Parathyroid adenoma (tissue), 2 donors: Measurements from ENCODE around the gene NCKIPSD.

ENCODE experiments used
- H2AFZ ChIP-seq: fragments of 300-600 bp; sonication (generic); one replicate; pipeline ENCODE4 v1.7.0; 2017; ENCODE audit warnings: antibody characterized with exemption, mild to moderate bottlenecking
- H3K27ac ChIP-seq: fragments of 300-600 bp; sonication (generic); one replicate; pipeline ENCODE4 v1.7.0; 2017
- H3K27me3 ChIP-seq: fragments of 300-600 bp; sonication (generic); one replicate; pipeline ENCODE4 v1.7.0; 2017; ENCODE audit warnings: low read length; ENCODE audit not compliant: control insufficient read depth, insufficient read depth
- H3K36me3 ChIP-seq: fragments of 300-600 bp; sonication (generic); one replicate; pipeline ENCODE4 v1.7.0; 2017; ENCODE audit warnings: low read length; ENCODE audit not compliant: control insufficient read depth, insufficient read depth
- H3K4me1 ChIP-seq: fragments of 300-600 bp; sonication (generic); one replicate; pipeline ENCODE4 v1.7.0; 2017; ENCODE audit warnings: control low read depth
- H3K4me2 ChIP-seq: fragments of 300-600 bp; sonication (generic); one replicate; pipeline ENCODE4 v1.7.0; 2017; ENCODE audit warnings: low read length
- H3K4me3 ChIP-seq: fragments of 300-600 bp; sonication (generic); one replicate; pipeline ENCODE4 v1.7.0; 2017; ENCODE audit warnings: low read depth, low read length
- H3K79me2 ChIP-seq: fragments of 300-600 bp; sonication (generic); one replicate; pipeline ENCODE4 v1.7.0; 2017; ENCODE audit warnings: control low read depth
- H3K9ac ChIP-seq: fragments of 300-600 bp; sonication (generic); one replicate; pipeline ENCODE4 v1.7.0; 2017; ENCODE audit warnings: mild to moderate bottlenecking
- H3K9me3 ChIP-seq: fragments of 300-600 bp; sonication (generic); one replicate; pipeline ENCODE4 v1.7.0; 2017; ENCODE audit warnings: low read length; ENCODE audit not compliant: control insufficient read depth
- CTCF ChIP-seq: fragments of 300-600 bp; sonication (generic); IDR thresholded peaks from one replicate; pipeline ENCODE4 v1.7.0; 2017; ENCODE audit warnings: antibody characterized with exemption, mild to moderate bottlenecking
- donor health status: primary hyperparathyroidism.

The NCKIPSD gene

GRCh38 chr3:48678566-48679380 is 6.9 kb downstream of the NCKIPSD start:
- H3K79me2 ChIP-seq: no peaks in the 10 kb centered on the region
- peaks cover 43% of the 10 kb centered on the region for H3K4me1 ChIP-seq
- no peak overlapping the region for H3K4me3 ChIP-seq
- no peaks in the 10 kb centered on the region for H3K9me3 ChIP-seq
- no peak for TF ChIP-seq CTCF
- H3K36me3 ChIP-seq: no peaks in the 10 kb centered on the region
- H3K27me3 ChIP-seq: no peaks in the 10 kb centered on the region
- H2AFZ ChIP-seq: no peak overlapping the region
- no peak overlapping the region for H3K4me2 ChIP-seq
- H3K9ac ChIP-seq: no peak overlapping the region
- peak overlapping the region; percentile 95 for H3K27ac ChIP-seq

- H3K4me3 ChIP-seq: no peak overlapping the region
- no peak overlapping the region for H3K9ac ChIP-seq
- H3K9me3 ChIP-seq: no peaks in the 10 kb centered on the region
- no peaks in the 10 kb centered on the region for H3K36me3 ChIP-seq
- H3K4me1 ChIP-seq: peaks cover 37% of the 10 kb centered on the region
- peak overlapping the region; percentile 95 for H3K27ac ChIP-seq
- H3K27me3 ChIP-seq: no peaks in the 10 kb centered on the region
- H2AFZ ChIP-seq: no peak overlapping the region
- no peaks in the 10 kb centered on the region for H3K79me2 ChIP-seq
- no peak for TF ChIP-seq CTCF
- no peak overlapping the region for H3K4me2 ChIP-seq
These were observed 7.7 kb downstream of the NCKIPSD start for GRCh38 chr3:48678056-48678455.

GRCh38 chr3:48674505-48674904 is 11.2 kb downstream of the NCKIPSD start:
- no peak overlapping the region for H3K4me2 ChIP-seq
- no peak overlapping the region for H3K27ac ChIP-seq
- no peaks in the 10 kb centered on the region for H3K27me3 ChIP-seq
- no peak overlapping the region for H3K4me3 ChIP-seq
- H3K9ac ChIP-seq: no peak overlapping the region
- no peaks in the 10 kb centered on the region for H3K9me3 ChIP-seq
- H3K79me2 ChIP-seq: peaks cover 3% of the 10 kb centered on the region
- no peaks in the 10 kb centered on the region for H3K36me3 ChIP-seq
- peaks cover 5% of the 10 kb centered on the region for H3K4me1 ChIP-seq
- TF ChIP-seq CTCF: no peak
- H2AFZ ChIP-seq: no peak overlapping the region

- Histone ChIP-seq H3K4me2 (no peak overlapping the region), H3K27ac (peak overlapping the region; percentile 53), H3K9ac (no peak overlapping the region), H3K4me3 (no peak overlapping the region), H2AFZ (no peak overlapping the region), H3K79me2 (peaks cover 3% of the 10 kb centered on the region), H3K4me1 (peaks cover 3% of the 10 kb centered on the region), H3K9me3 (no peaks in the 10 kb centered on the region), H3K27me3 (no peaks in the 10 kb centered on the region), H3K36me3 (no peaks in the 10 kb centered on the region)
- TF ChIP-seq CTCF: no peak
These were observed 13.2 kb downstream of the NCKIPSD start for GRCh38 chr3:48672522-48672921.

GRCh38 chr3:48664929-48665328 is 20.8 kb downstream of the NCKIPSD start:
- no peak overlapping the region for H3K4me2 ChIP-seq
- H3K79me2 ChIP-seq: no peaks in the 10 kb centered on the region
- no peaks in the 10 kb centered on the region for H3K36me3 ChIP-seq
- TF ChIP-seq CTCF: no peak
- H3K4me3 ChIP-seq: no peak overlapping the region
- H3K9me3 ChIP-seq: no peaks in the 10 kb centered on the region
- peak overlapping the region; percentile 91 for H3K27ac ChIP-seq
- no peaks in the 10 kb centered on the region for H3K27me3 ChIP-seq
- no peak overlapping the region for H3K9ac ChIP-seq
- peaks cover 2% of the 10 kb centered on the region for H3K4me1 ChIP-seq
- H2AFZ ChIP-seq: no peak overlapping the region
